Central memory CD4-positive, alpha-beta T cell (primary cell): ENCODE measurements around the gene SERHL2.
"Not testable (repeated sequence)": the region's sequence is repeated elsewhere in the genome, so short reads cannot be mapped to it uniquely, and the experiment has no call there.

ENCODE experiments used
- DNase-seq: peaks from one replicate; pipeline ENCODE4 v3.0.0; 2022
- total RNA-seq, 3 experiments: gene quantifications; one replicate each; lab custom pipeline; 2026; lab: John Stamatoyannopoulos, UW

SERHL2 gene, protein sequence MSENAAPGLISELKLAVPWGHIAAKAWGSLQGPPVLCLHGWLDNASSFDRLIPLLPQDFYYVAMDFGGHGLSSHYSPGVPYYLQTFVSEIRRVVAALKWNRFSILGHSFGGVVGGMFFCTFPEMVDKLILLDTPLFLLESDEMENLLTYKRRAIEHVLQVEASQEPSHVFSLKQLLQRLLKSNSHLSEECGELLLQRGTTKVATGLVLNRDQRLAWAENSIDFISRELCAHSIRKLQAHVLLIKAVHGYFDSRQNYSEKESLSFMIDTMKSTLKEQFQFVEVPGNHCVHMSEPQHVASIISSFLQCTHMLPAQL
- total RNA-seq = 0.19 to 0.44 (median 0.39) reads per million in 3 experiments

GRCh38 chr22:42553475-42554361 is at the start of gene SERHL2:
TSS of gene SERHL2 (plus strand) at chr22:42553956. CDS start at chr22:42554021, 65 bp downstream.
- DNase-seq = peak; percentile 69

DNA sequence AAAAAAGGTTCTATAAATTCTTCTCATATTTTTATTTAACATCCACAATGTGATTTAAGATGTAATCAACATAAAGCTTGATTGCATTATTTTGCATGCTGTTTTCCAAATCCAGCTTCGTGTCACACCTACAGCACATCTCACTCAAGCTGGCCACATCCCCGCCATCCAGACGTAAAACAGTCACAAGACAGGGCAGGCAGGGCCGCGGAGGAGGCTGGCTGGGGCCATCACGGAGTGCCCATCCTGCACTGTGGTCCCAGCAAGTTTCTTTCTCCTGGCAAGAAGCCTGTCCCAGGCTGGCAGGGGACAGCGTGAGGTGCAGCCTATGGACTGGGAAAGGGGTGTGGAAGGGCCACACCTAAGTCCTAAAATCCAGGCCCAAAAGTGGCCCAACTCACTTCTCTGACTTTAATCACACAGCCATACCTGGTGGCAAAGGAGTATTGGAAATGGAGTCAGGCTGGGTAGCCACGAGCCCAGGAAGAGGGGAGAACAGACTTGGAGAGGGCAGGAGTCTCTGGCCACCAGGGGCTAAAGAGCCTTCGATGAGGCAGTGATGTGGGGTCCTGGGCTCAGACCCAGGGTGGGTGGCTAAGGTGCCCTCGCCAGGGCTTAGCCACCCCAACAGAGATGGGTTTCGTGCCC is 45.3 kb upstream of the SERHL2 start:
- not testable (repeated sequence) for DNase-seq

- not testable (repeated sequence) for DNase-seq
These were observed 44.8 kb upstream of the SERHL2 start for GRCh38 chr22:42508975-42509364.

- DNase-seq = no peak
These were observed 44.2 kb upstream of the SERHL2 start for GRCh38 chr22:42509548-42509947.

DNA sequence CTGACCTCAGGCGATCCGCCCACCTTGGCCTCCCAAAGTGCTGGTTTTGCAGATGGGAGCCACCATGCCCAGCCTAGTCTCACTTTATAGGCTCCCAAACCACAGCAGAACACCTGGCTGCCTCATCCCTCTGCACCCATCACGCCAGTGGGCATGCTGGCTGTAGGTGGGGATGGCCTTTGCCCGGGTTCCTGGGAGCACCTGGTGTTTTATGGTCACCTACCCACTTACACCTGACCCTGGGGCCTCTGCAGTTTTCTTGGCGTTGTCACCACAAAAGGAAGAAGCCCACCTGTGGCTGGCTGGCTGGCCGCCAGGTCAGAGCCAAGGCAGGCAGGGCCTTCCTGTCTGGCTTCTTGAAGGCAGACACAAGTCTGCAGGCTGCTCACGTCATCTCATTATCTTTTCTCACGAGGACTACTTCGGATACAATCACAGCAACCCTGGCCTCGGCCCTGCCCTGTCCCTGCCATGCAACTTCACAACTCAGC is 42.3 kb upstream of the SERHL2 start:
- DNase-seq = no peak

DNA sequence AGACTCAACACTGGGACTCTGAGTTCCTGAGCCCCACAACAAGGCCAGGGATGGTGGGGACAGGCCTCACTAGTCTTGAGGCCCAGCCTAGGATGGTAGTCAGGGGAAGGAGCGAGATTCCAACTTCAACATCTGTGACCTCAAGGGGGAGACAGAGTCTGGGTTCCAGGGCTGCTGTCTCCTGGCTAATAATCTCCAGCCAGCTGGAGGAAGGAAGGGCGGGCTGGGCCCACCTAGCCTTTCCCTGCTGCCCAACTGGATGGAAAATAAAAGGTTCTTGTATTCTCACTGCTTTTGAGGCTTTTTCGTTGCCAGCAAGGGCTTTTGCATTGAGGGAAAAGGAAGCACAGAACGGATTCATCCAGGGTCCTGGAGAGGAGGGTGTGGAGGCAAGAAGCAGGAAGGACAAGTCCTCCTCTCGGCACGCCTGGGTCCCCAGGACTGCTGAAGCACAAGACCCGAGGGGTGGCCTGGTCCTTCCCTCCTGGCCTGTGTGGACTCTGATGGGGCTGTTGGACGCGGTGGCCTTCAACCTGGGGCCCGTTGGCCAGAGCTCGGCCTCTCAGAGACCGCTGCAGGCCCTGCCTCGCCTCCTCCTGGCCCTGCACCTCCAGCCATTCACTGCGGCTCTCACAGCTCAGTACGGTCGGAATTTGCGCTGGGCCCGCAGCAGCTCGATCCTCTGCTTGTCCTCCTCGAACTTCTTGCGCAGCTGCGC is 41.3 kb upstream of the SERHL2 start:
- DNase-seq = not testable (repeated sequence)

- not testable (repeated sequence) for DNase-seq
These were observed 39.4 kb upstream of the SERHL2 start for GRCh38 chr22:42514331-42514730.

DNA sequence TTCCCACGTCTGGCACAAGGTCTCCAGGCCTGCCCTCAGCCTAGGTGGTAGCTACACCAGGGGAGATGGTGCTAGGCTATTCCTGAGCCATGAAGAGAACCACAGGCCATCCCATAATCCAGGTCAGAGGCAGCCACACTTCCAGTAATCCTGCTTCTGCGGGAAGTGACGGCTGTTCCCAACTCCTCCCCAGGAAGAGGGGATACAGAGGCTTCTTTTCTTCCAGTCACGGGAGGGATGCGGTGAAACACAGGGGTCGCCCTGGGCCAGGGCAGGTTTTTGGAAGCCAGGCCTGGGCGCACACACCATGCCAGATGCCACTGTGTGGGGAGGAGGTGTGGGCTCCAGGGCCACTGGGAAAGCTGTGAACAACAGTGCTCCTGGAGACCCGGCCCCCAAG is 38.5 kb upstream of the SERHL2 start:
- DNase-seq = not testable (repeated sequence)

DNA sequence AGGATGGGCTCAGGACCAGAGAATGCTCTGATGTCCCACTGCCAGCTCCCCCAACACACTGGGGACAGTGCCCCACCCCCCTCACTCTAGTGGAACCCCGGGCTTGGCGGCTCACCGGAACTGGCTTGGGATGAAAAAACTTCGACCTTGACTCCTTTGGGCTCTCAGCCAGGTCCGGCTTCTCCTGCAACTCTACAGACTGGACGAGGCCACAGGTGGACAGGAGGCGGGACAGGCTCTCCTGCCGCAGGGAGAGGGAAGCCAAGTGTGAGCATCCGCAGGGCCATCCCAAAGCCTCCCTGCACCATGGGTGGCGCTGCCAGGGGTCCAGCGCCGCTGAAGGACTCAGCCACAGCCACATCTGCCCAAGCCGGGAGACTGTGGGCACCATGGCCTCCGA is 37.9 kb upstream of the SERHL2 start:
- no peak for DNase-seq

DNA sequence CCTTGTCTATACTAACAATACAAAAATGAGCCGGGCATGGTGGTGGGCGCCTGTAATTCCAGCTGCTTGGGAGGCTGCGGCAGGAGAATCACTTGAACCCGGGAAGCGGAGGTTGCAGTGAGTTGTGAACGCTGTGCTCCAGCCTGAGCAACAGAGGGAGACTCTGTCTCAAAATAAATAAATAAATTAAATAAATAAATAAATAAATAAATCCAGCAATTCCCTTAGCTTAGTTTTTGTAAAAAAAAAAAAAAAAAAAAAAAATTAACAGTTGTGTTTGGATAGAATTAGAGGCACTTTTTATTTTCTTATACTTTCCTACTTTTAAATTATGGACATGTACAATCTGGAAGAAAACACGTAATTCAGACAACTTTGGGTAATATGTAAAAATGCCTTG is 36.7 kb upstream of the SERHL2 start:
- not testable (repeated sequence) for DNase-seq

- not testable (repeated sequence) for DNase-seq
These were observed 34.9 kb upstream of the SERHL2 start for GRCh38 chr22:42518638-42519524.

DNA sequence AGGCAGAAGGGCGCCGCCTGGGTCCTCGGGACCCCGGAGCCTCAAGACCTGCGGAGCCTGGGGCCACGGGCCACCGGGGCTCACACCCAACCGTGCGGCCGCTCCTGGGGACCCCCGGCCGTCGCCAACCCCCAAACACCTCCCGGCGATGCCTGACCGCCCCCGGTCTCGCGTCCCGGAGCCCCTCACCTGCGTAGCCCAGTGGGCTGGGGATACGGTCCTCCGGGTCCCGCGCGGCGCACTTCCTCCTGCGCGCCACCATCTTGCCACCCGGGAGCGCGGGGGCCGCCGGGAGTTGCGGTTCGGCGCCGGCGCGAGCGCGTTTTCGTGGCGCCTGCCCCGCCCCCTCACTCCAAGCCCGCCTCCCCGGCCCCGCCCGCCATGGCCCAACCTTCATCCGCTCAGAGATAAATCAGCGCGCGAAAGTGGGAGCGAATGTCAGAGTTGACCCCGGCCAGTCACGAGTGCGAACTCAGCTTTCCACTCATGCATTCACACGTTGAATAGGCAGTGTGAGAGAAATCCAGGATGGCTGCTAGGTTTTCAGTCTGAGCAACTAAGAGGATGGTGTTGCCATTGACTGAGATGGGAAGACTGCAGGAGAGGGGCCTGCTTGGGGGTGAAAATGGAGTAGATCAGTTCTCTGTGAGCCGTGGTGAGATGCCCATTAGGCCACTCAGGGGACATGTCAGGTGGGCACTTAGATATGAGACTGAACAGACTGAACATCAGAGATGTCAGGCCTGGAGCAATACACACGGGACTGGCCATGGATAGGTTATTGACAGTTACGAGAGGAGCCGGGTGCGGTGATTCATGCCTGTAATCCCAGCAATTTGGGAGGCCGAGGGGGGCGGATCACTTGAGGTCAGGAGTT is 34.0 kb upstream of the SERHL2 start, which contains the start of gene RRP7A:
TSS of gene RRP7A (minus strand) at position 272 of the 877 bp plus-strand sequence. CDS start at position 262, 10 bp downstream.
- peak; percentile 78 for DNase-seq

DNA sequence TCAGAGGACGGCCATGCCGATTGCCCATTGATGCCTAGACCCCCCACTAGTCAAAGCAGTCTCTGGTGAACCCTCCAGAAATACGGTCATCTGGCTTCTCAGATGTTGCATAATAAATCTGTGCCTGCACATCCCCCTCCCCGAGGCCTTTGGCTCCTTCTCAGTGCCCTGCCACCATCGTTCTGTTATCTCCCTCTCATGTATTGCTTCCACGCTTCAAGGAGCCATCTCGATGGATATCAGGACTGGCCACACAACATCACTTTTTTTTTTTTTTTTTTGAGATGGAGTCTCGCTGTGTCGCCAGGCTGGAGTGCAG is 32.6 kb upstream of the SERHL2 start:
- DNase-seq = no peak

- DNase-seq = no peak
These were observed 31.2 kb upstream of the SERHL2 start for GRCh38 chr22:42522546-42522945.

- no peak for DNase-seq
These were observed 25.0 kb upstream of the SERHL2 start for GRCh38 chr22:42528591-42529307.

- not testable (repeated sequence) for DNase-seq
These were observed 24.3 kb upstream of the SERHL2 start for GRCh38 chr22:42529435-42529834.

DNA sequence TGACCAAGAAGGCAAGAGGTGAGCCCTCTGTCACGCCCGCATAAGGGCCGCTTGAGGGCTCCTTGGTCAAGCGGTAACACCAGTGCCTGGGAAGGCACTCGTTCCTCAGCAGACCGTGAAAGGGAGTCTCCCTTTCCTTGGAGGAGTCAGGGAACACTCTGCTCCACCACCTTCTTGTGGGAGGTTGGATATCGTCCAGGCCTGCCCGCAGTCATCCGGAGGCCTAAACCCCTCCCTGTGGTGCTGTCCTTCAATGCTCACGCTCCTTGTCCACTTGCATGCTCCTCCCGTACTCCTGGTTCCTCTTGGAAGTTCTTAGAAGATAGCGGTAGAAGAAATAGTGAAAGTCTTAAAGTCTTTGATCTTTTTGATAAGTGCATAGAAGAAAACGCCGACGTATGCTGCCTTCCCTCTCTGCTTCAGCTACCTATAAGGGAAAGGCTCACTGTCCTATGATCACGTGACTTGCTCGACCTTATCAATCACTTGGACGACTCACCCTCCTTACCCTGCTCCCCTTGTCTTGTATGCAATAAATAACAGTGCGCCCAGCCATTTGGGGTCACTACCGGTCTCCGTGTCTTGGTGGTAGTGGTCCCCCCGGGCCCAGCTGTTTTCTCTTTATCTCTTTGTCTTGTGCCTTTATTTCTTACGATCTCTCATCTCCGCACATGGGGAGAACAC is 22.2 kb upstream of the SERHL2 start:
- not testable (repeated sequence) for DNase-seq

- no peak for DNase-seq
These were observed 20.1 kb upstream of the SERHL2 start for GRCh38 chr22:42533638-42533977.
